Measurements from ENCODE around the gene LARGE1.
"Not testable (repeated sequence)": the region's sequence is repeated elsewhere in the genome, so short reads cannot be mapped to it uniquely, and the experiment has no call there.

Gene LARGE1

DNA sequence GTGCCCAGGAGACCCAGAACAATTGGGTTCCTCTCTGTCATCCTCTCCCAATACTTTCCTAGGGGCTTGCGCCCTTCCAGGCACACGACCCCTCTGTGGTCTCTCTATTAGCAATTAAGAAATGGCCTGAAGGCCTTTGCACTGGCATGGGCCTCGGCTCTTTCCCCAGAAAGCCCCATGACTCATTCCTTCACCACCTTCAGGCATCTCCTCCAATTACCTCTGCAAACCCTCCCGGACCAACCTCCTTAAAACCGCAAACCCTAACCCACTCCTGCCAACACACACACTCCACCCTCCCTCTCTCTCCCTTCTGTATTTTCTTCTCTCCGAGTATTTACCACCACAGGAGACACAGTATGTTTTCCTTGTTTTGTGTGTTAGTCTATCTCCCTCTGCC, 36.7 kb downstream of the LARGE1 start:
- no peak for DNase-seq

DNA sequence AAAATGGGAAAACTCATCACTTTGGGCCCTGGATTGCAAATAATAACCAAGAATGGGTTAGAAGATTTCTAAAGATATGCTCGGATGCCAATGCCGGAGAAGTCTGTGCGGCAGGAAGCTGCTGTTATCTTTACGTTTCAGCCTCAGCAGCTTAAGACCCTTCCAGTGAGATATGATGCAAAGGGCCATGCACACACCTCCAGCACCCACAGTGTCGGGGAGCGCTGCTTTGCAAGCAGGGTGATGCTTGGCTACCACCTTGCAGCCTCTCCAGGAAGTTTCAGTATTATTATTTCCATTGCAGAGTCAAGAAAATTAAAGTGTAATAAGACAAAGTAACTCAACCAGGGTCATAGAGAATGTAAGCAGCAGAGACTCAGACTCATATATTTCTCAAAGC, 37.3 kb downstream of the LARGE1 start:
- no peak for DNase-seq

DNA sequence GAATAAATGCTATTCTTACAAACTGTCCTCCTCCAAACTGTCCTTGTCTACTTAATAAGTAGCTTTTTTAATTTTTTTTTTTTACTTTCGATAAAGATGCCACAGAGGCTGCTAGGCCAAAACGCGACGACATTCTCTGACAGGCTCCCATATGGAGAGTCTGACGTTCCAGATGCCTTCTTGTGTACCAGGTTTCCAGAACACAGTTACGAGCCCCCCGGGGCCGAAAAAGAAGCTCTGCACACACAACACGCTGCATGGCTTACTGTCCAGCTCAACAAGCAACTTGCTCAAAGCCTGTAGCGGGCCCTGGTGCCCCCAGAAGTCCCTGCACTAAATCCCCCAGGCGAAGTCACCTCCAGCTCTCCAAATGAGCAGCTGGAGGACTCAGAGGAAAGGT, 39.3 kb downstream of the LARGE1 start:
- DNase-seq: no peak

GRCh38 chr22:33879796-33880195, 40.5 kb downstream of the LARGE1 start:
- DNase-seq: no peak

DNA sequence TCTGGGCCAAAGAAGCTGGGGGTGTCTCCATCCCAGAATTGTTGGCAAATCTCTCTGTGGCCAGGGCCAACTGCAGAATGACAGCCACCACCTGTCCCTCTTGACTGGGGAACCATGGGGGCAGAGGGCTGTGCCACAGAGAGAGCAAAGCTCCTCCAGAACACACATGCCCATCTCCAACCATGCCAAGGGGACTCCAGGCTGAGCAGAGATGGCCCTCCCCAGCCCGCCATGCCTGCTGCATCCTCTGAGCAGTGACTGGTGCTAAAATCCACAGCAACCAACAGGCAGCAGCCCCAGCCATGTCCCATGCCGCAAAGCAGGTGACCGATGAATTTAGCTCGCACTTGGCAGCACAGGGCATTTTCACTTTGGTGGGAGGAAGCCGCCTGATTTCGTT, 45.0 kb downstream of the LARGE1 start:
- DNase-seq: no peak

DNA sequence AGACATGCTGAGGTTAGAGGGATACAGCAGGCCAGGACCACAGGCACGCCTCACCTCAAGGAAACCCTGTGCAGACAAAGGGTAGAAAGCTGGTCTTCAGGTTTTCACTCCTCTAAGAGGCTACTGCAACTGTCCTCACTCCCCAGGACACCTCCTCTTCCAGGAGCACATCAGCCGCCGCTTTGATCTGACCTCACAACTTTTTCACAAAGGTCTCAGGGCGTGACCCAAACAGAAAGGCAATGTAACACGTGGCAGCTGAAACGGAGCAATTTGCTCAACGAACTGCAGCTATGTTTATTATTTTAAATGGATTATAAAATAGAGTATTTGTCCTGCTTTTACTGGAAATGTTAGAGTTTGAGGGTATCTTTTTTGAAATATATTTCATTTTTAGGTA, 46.1 kb downstream of the LARGE1 start:
- DNase-seq: no peak

DNA sequence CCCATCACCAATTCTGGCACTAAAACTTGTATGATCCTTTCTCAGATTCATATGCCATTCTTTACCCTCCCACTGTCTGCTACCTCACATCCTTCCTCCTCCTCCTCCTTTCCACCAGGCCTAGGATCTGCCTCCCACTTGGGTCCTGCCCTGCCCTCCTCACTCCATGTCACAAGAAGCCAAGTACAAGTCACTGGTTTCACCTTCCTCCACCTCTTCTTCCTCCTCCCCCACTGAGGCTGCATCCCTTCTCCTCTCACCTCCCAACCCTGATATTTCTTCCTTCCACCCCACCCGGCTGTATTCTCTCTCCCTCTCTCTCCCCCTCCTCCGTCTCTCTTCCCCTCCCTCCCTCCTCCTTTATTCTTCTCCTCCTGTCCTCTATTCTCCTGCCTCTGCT, 46.6 kb downstream of the LARGE1 start:
- DNase-seq: no peak

DNA sequence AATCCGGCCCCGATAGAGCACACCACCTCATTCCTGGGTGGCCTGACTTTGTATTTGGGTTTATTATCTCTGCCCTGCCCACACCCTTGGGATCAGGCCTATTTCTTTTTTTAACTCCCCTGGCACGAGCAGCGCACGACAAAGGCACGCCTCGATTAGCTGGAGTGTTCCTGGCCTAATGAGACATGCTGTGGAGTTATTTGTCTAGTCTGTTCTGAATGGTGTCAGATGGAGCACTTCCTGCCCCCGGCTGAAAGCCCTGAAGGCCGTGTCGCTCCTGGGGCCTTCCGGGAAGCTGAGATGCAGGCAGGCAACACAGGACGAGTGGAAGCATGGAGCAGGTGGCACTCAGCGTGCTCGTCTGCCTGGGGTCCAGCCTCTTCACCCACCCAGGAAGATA, 47.1 kb downstream of the LARGE1 start:
- no peak for DNase-seq

- DNase-seq: no peak
Measured at GRCh38 chr22:33871935-33872334, 48.3 kb downstream of the LARGE1 start.

GRCh38 chr22:33869946-33870345, 50.3 kb downstream of the LARGE1 start:
- DNase-seq: no peak

- DNase-seq: no peak
Measured at GRCh38 chr22:33867971-33868370, 52.3 kb downstream of the LARGE1 start.

DNA sequence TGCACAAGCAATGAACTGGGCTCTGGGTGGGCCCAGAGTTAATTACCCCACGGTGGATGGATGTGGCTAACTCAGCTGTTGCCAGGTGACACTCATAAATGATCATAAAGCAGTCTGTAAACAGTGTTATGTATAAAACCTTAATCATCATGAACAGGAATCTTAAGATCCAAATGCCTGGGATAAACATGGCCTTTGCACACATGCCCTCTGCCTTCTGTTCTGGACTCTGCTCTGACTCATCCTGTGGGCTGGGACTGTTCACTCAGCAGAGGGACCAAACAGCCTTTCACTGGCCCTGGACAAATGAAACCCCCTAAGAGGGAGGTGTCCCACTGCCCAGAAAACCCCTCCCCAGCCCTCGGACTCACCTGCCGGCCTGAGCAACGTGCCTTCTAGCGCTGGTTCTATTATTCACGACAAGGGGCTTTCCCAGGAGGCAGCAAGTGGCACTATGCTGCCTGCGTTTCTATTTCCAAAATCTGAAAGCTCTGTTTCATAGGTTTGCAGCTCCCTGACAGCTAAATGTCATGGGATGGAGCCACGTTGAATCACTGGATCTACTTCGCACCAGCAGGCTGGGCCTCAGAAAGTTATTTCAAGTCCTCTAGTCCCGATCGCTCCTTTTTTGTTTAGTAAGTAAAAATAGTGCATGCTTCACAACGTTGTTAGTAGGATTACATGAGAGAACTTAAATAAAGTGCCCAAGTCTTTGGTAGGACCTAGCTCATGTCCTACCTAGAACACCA, 53.0 kb downstream of the LARGE1 start:
- no peak for DNase-seq

DNA sequence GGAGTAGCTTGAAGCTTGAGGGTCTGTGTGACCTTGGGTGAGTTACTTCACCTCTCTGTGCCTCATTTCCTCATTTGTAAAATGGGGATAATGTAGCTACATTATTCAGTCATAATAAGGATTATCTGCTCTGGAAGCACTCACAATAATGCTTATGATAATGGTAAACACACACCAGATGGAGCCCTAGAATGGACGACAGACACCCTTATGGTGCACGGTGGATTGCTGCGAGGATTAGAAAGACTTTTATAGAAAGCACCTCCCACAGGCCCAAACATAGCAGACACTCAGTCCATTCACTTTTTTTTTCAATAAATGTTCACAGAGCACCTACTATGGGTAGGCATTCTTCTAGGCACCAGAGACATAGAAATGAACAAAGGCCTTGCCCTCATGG, 53.8 kb downstream of the LARGE1 start:
- no peak for DNase-seq

DNA sequence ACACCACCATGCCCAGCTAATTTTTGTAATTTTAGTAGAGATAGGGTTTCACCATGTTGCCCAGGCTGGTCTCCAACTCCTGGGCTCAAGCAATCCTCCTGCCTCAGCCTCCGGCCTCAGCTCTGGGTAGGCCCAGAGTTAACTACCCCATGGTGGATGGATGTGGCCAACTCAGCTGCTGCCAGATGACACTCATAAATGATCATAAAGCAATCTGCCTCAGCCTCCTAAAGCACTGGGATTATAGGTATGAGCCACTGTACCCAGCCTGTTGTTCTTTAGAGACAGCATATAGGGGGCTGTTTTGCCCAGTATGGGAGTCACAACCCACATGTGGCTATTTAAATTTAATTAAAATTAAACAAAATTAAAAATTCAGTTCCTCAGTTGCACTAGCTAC, 54.3 kb downstream of the LARGE1 start:
- DNase-seq: no peak

GRCh38 chr22:33865248-33865647, 55.0 kb downstream of the LARGE1 start:
- no peak for DNase-seq

DNA sequence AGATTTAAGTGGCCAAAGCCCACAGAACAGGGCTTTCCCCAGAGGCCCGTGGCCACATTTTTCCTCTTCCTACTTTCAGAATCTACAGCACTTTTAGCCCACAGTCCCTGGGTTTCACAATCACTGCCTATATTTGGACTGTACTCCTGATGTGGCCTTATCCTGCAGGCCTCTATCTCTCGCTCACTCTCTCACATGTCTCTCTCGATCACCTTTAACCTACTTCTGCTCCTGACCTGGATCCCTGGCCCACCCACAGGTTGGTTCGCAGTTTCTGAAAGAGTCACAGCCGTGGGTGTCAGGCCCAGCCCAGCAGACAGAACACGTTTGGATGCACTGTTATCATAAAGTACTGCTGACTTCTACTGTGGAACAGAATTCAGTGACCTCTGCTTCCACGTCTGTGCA, 55.5 kb downstream of the LARGE1 start:
- DNase-seq: no peak

DNA sequence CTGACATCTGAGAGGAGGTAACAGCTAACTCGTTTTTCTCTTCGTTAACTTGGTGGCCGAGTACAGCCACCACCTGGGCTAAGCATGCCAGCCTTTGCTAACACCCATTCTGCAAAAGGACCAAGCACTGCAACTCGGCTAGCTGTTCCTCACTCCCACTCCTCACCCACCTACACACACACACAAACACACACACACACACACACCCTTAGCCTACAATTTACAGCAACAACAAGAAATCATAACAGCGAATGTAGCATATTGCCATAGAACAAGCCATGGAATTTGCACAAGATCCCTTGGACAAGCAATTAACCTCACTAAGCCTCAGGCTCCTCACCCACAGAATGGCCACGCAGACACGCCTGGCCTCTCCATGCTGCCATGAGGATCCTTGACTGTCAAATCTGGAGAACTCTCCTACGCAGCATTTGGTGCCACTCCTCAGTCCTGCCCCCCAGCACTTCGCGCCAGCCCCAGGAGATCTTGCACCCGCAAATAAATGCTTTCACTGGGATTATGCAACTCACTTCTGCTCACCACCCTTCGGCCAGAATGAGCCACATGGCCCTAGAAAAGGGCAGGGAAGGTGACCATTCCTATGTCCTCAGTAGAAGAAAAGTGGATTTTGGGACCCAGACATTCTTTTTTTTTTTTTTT, 58.9 kb downstream of the LARGE1 start:
- DNase-seq: no peak

DNA sequence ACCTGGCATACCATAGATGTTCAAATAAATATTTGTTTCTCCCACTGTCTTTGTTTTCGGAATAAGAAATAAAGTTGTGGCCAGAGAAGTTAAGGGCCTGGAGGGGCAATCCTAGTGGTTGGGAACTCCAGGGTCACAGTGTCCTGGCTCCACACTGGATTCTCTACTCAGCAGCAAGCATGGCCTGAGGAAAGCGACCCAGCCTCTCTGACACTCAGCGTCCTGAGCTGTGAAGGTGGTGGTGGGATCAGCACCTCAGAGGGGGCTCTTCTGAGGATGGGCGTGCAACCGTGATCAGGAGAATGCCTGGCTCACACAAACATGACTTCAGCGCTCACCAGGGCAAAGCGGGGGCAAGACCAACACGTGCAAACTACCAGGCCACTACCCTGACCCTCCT, 59.9 kb downstream of the LARGE1 start:
- DNase-seq: no peak

- DNase-seq: no peak
Measured at GRCh38 chr22:33859311-33859710, 61.0 kb downstream of the LARGE1 start.

DNA sequence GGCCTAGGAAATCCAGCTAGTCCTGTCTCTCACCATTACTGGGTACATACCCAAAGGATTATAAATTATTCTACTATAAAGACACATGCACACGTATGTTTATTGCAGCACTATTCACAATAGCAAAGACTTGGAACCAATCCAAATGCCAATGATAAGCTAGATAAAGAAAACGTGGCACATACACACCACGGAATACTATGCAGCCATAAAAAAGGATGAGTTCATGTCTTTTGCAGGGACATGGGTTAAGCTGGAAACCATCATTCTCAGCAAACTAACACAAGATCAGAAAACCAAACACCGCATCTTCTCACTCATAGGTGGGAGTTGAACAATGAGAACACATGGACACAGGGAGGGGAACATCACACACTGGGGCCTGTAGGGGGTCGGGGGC, 61.6 kb downstream of the LARGE1 start:
- not testable (repeated sequence) for DNase-seq

- DNase-seq: not testable (repeated sequence)
Measured at GRCh38 chr22:33857767-33858166, 62.5 kb downstream of the LARGE1 start.

GRCh38 chr22:33854724-33855123, 65.6 kb downstream of the LARGE1 start:
- DNase-seq: no peak

GRCh38 chr22:33853200-33854097, 66.8 kb downstream of the LARGE1 start:
- no peak for DNase-seq
